NCI-H2107 treated with DMSO at 0.1 percent for 48 hours (cell line): Measurements from ENCODE around the gene CCDC91.
A peak's percentile ranks its signal among the peaks of the same experiment; 100 is the strongest.
"Not testable (repeated sequence)": the region's sequence is repeated elsewhere in the genome, so short reads cannot be mapped to it uniquely, and the experiment has no call there.

Experiments
- DNase-seq: peaks from one replicate; lab custom pipeline; 2025; ENCODE audit not compliant: unreplicated experiment; lab: John Stamatoyannopoulos, UW

The CCDC91 gene

GRCh38 chr12:28351414-28351813 is 161.2 kb downstream of the CCDC91 start:
- DNase-seq = no peak

- DNase-seq = no peak
These were observed 164.9 kb downstream of the CCDC91 start for GRCh38 chr12:28355161-28355560.

GRCh38 chr12:28360253-28360652 is 170.0 kb downstream of the CCDC91 start:
- DNase-seq = no peak

- DNase-seq = no peak
These were observed 177.1 kb downstream of the CCDC91 start for GRCh38 chr12:28367326-28367725.

- DNase-seq = no peak
These were observed 177.7 kb downstream of the CCDC91 start for GRCh38 chr12:28367993-28368392.

GRCh38 chr12:28369483-28369882 is 179.2 kb downstream of the CCDC91 start:
- DNase-seq = no peak

- no peak for DNase-seq
These were observed 184.3 kb downstream of the CCDC91 start for GRCh38 chr12:28374556-28374955.

GRCh38 chr12:28378736-28379135 is 188.5 kb downstream of the CCDC91 start:
- no peak for DNase-seq

- not testable (repeated sequence) for DNase-seq
These were observed 189.5 kb downstream of the CCDC91 start for GRCh38 chr12:28379779-28380178.

- DNase-seq = no peak
These were observed 193.1 kb downstream of the CCDC91 start for GRCh38 chr12:28383368-28383767.

- DNase-seq = no peak
These were observed 198.6 kb downstream of the CCDC91 start for GRCh38 chr12:28388879-28389278.

GRCh38 chr12:28390206-28390605 is 199.9 kb downstream of the CCDC91 start:
- no peak for DNase-seq

- DNase-seq = no peak
These were observed 200.6 kb downstream of the CCDC91 start for GRCh38 chr12:28390761-28391385.

GRCh38 chr12:28409892-28410291 is 219.6 kb downstream of the CCDC91 start:
- no peak for DNase-seq

- no peak for DNase-seq
These were observed 223.3 kb downstream of the CCDC91 start for GRCh38 chr12:28413460-28414109.

GRCh38 chr12:28415755-28416154 is 225.5 kb downstream of the CCDC91 start:
- DNase-seq = no peak

GRCh38 chr12:28421374-28421773 is 231.1 kb downstream of the CCDC91 start:
- DNase-seq = no peak

- DNase-seq = no peak
These were observed 234.7 kb downstream of the CCDC91 start for GRCh38 chr12:28424965-28425364.

GRCh38 chr12:28425526-28425925 is 235.3 kb downstream of the CCDC91 start:
- DNase-seq = no peak

- DNase-seq = no peak
These were observed 236.8 kb downstream of the CCDC91 start for GRCh38 chr12:28427046-28427445.

GRCh38 chr12:28440081-28440608 is 249.9 kb downstream of the CCDC91 start:
- no peak for DNase-seq

GRCh38 chr12:28442101-28442500 is 251.8 kb downstream of the CCDC91 start:
- no peak for DNase-seq

- peak; percentile 84 for DNase-seq
These were observed 253.1 kb downstream of the CCDC91 start for GRCh38 chr12:28443337-28443736.
